GM19452 (cell line): Measurements from ENCODE around the gene FAM168B.
A peak's percentile ranks its signal among the peaks of the same experiment; 100 is the strongest.
"Not testable (repeated sequence)": the region's sequence is repeated elsewhere in the genome, so short reads cannot be mapped to it uniquely, and the experiment has no call there.

Experiments
- ATAC-seq: cut with Tn5 transposase; IDR thresholded peaks from one replicate; pipeline ENCODE4 v1.9.1; 2021; ENCODE audit not compliant: unreplicated experiment

Gene FAM168B

GRCh38 chr2:131093006-131093695 lies at the start of gene FAM168B:
Gene FAM168B, minus strand, starts transcription at chr2:131093460. Its CDS starts 10,814 bp downstream, at chr2:131082646.
- peak; percentile 82 for ATAC-seq

GRCh38 chr2:131142849-131143248 lies 49.6 kb upstream of the FAM168B start:
- no peak for ATAC-seq

- no peak for ATAC-seq
Measured at GRCh38 chr2:131140581-131140980, 47.3 kb upstream of the FAM168B start.

GRCh38 chr2:131132729-131133128 lies 39.5 kb upstream of the FAM168B start:
- no peak for ATAC-seq

GRCh38 chr2:131130298-131130596 lies 37.0 kb upstream of the FAM168B start:
- no peak for ATAC-seq

DNA sequence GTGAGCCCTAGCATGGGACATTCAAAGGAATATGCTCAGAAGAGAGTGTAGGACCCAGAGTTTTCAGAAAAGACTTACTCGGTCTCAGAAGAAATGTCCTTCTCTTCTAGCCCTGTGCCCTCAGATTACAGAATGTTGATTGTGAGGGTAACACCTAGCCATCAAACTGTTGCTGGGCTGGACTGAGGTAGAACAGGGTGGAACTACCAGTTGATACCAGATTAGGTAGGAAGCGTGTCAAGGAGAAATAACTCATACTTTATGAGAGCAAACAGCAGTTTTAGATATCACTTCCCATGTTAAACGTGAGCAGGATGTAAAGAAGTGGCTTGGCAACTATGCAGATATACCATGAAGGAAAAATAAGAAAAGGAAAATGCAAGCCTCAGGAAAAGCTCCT lies 34.7 kb upstream of the FAM168B start:
- no peak for ATAC-seq

- ATAC-seq: no peak
Measured at GRCh38 chr2:131127076-131127475, 33.8 kb upstream of the FAM168B start.

GRCh38 chr2:131126436-131126835 lies 33.2 kb upstream of the FAM168B start:
- ATAC-seq: no peak

DNA sequence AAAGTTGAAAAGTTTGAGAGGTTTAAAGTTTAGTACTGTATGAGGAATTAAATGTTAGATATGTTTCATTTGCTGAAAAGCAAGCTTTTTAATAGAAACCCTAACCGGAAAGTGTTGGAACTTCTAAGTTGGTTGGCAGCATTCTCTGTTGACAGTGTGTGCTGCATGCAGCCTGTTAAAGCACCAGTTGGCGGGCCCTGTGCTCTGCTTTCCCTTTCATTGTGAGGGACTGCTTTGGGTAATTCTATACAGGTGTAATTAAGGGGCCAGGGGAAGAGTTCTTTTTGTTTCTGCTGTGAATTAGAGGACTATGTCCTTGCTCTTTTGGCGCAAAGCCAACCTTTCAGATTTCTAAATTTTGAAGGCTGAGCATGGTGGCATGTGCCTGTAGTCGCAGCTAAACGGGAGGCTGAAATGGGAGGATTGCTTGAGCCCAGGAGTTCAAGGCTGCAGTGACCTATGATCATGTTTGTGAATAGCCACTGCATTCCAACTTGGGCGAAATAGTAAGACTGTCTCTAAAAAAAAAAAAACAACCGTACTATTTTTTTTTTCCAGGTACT lies 32.0 kb upstream of the FAM168B start:
- ATAC-seq: no peak

GRCh38 chr2:131123192-131123591 lies 29.9 kb upstream of the FAM168B start:
- no peak for ATAC-seq

DNA sequence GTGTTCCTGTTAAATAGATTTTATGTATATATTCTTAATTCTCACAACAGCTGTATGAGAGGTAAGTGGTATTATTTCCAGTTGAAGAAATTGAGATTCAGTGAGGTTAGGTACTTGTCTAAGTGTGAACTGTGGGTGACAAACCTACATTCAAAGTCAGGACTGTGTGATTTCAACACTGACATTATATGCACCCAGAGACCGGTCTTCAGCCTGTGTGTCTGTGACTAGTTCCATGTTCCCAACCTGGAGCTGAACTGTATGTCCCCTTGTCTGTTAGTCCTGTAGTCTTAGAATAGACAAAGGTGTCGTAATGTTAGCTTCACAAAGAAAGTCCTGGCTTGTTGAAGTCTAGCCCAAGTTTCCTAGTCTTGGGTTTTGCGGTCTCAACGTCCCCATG lies 29.2 kb upstream of the FAM168B start:
- no peak for ATAC-seq

DNA sequence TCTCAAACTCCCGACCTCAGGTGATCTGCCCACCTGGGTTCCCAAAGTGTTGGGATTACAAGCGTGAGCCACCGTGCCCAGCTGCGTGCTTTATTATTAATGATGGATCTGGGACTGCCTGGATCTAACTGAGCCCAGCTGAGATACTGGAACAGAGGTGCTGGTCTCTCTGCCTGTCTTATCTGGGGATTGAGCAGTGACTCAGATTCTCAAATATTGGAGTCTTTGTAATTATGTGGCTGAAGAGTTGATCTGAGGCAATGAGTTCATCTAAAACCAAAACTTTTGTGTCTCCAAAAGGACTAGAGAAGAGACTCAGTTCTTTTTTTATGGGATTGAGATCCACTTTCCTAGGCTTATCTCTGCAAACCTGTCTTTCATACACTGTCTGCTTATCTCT lies 28.2 kb upstream of the FAM168B start:
- ATAC-seq: no peak

DNA sequence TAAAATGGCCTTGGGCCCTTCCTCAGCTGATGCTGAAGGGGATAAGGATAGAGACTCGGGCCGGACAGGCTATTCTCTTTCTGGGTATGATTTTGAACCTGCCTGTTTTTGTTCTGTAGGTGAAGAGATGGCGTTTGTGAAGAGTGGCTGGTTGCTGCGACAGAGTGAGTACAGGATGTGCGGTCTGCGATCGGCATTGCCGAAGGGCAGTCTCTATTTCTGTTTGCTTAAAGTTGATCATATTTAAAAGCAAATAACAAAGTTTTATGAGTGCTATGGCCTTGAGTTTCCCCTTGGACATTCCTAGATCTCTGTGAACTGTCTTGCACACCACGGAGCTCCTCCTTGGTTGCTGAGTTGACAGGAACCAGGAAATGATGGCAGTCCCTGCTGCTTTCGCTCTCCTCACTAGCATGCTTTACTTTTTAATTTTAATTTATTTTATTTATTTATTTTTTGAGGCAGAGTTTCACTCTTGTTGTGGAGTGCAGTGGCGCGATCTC lies 27.6 kb upstream of the FAM168B start:
- ATAC-seq: no peak

DNA sequence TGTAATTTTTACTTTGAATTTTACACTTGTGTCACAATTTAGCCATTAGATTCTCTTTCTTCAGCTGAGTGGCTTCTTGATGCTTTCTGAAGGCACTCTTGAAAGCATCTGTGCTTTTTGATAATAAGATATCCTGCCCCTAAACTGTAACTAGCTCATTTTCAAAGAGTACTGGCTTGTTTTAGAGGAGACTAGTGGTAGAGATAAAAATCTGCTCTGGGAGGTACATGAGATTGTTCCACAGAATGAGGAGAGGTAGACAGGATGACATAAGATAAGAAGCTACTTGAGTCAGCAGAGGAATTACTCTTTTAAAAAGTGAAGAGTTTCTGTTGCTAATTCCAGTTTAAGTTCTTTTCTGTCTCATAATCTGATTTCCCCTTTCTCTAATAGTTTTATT lies 22.5 kb upstream of the FAM168B start:
- no peak for ATAC-seq

GRCh38 chr2:131114950-131115349 lies 21.7 kb upstream of the FAM168B start:
- ATAC-seq: not testable (repeated sequence)

DNA sequence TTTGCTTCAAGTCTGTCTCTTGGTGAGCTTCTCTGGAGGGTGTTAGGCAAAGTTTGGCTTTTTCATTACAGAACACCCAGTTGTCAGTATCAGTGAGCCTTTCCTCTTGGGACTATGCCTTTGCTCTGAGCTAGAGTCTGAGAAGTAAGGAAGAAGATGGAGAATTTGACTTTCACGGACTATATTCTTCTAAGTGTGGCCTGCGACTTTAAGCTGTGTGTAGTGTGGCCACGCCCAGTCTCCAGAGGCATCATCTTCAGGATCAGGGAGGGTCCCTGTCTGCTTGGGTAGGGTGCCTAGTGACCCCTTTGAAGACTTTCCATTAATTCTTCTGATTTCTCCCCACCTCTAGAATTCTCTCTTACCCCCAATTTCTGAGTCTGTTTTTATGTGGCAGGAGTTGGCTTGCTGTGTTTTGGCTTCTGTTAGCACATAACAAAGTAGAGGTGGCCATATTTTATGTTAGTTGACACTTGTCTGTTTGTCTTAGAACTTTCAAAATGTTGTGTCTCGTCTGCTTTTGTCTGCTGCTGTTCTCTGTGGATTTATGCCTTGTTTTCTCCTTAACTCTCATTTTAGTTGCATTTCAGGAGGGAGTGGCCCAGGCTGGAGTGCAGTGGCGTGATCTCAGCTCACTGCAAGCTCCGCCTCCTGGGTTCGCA lies 20.4 kb upstream of the FAM168B start:
- ATAC-seq: no peak

DNA sequence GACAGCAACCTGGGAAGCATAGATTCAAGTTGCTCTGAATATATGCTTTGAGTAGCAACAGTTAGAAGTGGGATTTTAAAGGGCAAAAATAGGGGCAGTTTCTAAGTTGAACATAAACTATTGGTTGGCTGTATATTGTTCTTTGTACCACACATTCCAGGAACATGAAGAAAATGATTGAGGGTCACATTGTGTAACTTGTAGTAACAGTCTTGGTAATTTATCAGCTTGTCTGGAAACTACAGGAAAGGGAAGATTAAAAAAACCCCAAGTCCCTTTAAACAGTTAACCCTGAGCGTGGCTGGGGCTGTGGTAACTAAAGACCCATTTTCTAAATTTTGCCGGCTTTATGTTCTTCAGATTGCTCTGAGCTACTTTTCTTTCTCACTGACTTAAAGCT lies 19.3 kb upstream of the FAM168B start:
- no peak for ATAC-seq

- ATAC-seq: peak; percentile 34
Measured at GRCh38 chr2:131105950-131106801, 12.9 kb upstream of the FAM168B start.

DNA sequence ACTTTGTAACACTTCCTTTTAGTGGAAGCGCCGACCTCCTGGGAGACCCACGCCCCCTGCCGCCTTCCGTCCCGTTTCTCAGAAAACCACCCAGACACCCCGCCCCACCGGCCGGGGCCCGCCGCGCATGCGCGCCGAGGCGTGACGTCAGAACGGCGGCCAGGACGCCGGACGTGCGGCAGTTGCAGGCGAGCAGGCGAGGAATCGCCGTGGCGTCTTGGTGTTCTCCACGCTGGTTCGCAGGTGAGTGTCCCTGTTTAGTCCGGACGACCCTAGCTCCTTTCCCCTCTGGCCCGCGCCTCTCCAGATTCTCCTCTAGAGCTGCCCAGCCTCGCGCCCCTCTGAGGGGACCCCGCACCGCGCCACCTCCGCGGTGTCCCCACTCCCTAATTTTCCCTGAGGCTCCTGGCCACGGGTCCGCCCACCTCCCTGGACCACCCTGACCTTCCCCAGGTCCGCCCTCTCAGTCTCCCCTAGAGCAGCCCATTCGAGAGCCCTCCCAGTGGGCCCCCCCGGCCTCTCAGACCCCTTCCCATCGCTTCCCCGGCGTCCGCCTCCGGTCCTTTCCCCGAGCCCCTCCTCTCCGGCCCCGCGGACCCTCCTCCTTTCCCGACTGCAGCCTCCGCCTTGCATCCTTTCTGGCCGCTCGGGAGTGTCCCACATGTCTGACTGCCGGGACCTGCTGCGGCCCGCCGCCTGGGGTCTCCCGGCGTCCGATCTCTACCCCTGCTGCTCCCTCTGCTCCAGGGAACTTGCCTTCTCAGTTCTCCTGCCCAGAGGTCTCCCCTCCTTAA lies 12.1 kb upstream of the FAM168B start, which contains the start of gene PLEKHB2:
PLEKHB2 (plus strand) TSS at position 181 of the 794 bp plus-strand sequence. CDS start 15,606 bp downstream, outside the sequence.
- ATAC-seq: peak; percentile 75

- ATAC-seq: peak; percentile 71
Measured at GRCh38 chr2:131104487-131105155, 11.4 kb upstream of the FAM168B start.
